Stimulated activated CD8-positive, alpha-beta memory T cell treated with anti-CD3 and anti-CD28 coated beads, Interleukin-4, amount 100 ng/mL, for 48 hours (primary cell): Measurements from ENCODE around the gene CWH43.
"Not testable (repeated sequence)": the region's sequence is repeated elsewhere in the genome, so short reads cannot be mapped to it uniquely, and the experiment has no call there.

Experiments used
- DNase-seq: peaks from one replicate; pipeline ENCODE4 v3.0.0-alpha.2; 2020

Gene CWH43

GRCh38 chr4:49098034-49098759 is 112.1 kb downstream of the CWH43 start:
- DNase-seq = not testable (repeated sequence)

- not testable (repeated sequence) for DNase-seq
Measured at GRCh38 chr4:49099831-49100444, 113.9 kb downstream of the CWH43 start.

- DNase-seq = not testable (repeated sequence)
Measured at GRCh38 chr4:49102344-49102898, 116.3 kb downstream of the CWH43 start.

GRCh38 chr4:49103436-49104136 is 117.5 kb downstream of the CWH43 start:
- DNase-seq = not testable (repeated sequence)

GRCh38 chr4:49104231-49104930 is 118.3 kb downstream of the CWH43 start:
- not testable (repeated sequence) for DNase-seq

- DNase-seq = not testable (repeated sequence)
Measured at GRCh38 chr4:49105248-49105904, 119.3 kb downstream of the CWH43 start.

- not testable (repeated sequence) for DNase-seq
Measured at GRCh38 chr4:49107262-49107661, 121.2 kb downstream of the CWH43 start.

GRCh38 chr4:49108183-49108978 is 122.3 kb downstream of the CWH43 start:
- not testable (repeated sequence) for DNase-seq

GRCh38 chr4:49109567-49110166 is 123.6 kb downstream of the CWH43 start:
- DNase-seq = not testable (repeated sequence)

- DNase-seq = not testable (repeated sequence)
Measured at GRCh38 chr4:49110579-49110978, 124.5 kb downstream of the CWH43 start.
